B cell (primary cell): ENCODE data around the gene KCND3. TPM values are rescaled to one million over a fixed set of nuclear protein-coding genes. Genes with fewer than 3 reads are reported as not detected.
"Not testable (repeated sequence)": the region's sequence is repeated elsewhere in the genome, so short reads cannot be mapped to it uniquely, and the experiment has no call there.

Experiments
- ATAC-seq: fragments of 200-7000 bp; cut with Tn5 transposase; one replicate; pipeline ENCODE4 v1.10.0; 2021; ENCODE audit warnings: low read depth, mild to moderate bottlenecking, moderate number of reproducible peaks, moderate library complexity
- CTCF ChIA-PET: fragments of 350-600 bp; sonication (Branson Sonifier 250); formaldehyde crosslinking; loops from one replicate; lab custom pipeline; 2021; ENCODE audit warnings: antibody characterized with exemption, inconsistent platforms; lab: Charles Lee
- POLR2A ChIA-PET: fragments of 350-600 bp; sonication (Branson Sonifier 250); formaldehyde crosslinking; loops from one replicate; lab custom pipeline; 2021; ENCODE audit warnings: antibody characterized with exemption; lab: Charles Lee
- DNase-seq: peaks from one replicate; pipeline ENCODE4 v3.0.0; 2013
- H2AFZ ChIP-seq: 2 replicates; pipeline ENCODE4 v1.6.1; 2012; ENCODE audit warnings: mild to moderate bottlenecking, low read depth, low read length; ENCODE audit not compliant: insufficient read depth, poor library complexity, severe bottlenecking
- H3K27ac ChIP-seq, 2 donors: 1 replicate in 1 of 2; 2 replicates in 1 of 2; pipeline ENCODE4 v1.5.1; 2012 to 2013; ENCODE audit warnings: low read length in 2 of 2, mild to moderate bottlenecking in 2 of 2, moderate library complexity in 1 of 2
- H3K27me3 ChIP-seq, 4 experiments: fragments of 200-600 bp in 1 of 4; sonication (generic) in 1 of 4; replicated peaks in 1 of 4; 1 replicate in 2 of 4; 2 replicates in 2 of 4; pipeline versions ENCODE4 v1.6.1 to v1.7.0; 2013 to 2016; ENCODE audit warnings: low read length in 3 of 4, mild to moderate bottlenecking in 2 of 4, mixed read lengths in 1 of 4, moderate library complexity in 1 of 4; ENCODE audit not compliant: insufficient read depth in 4 of 4, control insufficient read depth in 3 of 4; ENCODE audit errors: control extremely low read depth in 1 of 4
- H3K36me3 ChIP-seq, 2 experiments: replicated peaks in 1 of 2; 1 replicate in 1 of 2; 2 replicates in 1 of 2; pipeline versions ENCODE4 v1.6.1 to v1.7.1; 2013; ENCODE audit warnings: low read length in 1 of 2; ENCODE audit not compliant: insufficient read depth in 2 of 2, control insufficient read depth in 1 of 2; ENCODE audit errors: control extremely low read depth in 1 of 2, extremely low read depth in 1 of 2
- H3K4me1 ChIP-seq, 2 donors: fragments of 200-600 bp in 1 of 2; sonication (generic) in 1 of 2; 1 replicate in 1 of 2; 2 replicates in 1 of 2; pipeline versions ENCODE4 v1.5.1 to v1.6.1; 2013 to 2017; ENCODE audit warnings: low read length in 2 of 2; ENCODE audit not compliant: control insufficient read depth in 2 of 2, insufficient read depth in 2 of 2
- H3K4me2 ChIP-seq: replicated peaks from 2 replicates; pipeline ENCODE3; 2012; ENCODE audit warnings: mild to moderate bottlenecking, low read depth, low read length; ENCODE audit not compliant: poor library complexity, severe bottlenecking
- H3K4me3 ChIP-seq, 5 experiments: fragments of 200-600 bp in 1 of 5; sonication (generic) in 1 of 5; 1 replicate in 3 of 5; 2 replicates in 2 of 5; pipeline versions ENCODE4 v1.5.1 to v1.7.0; 2011 to 2016; ENCODE audit warnings: low read length in 4 of 5, mild to moderate bottlenecking in 4 of 5, low read depth in 2 of 5, control low read depth in 1 of 5, moderate library complexity in 1 of 5; ENCODE audit not compliant: insufficient read depth in 1 of 5; ENCODE audit errors: control extremely low read depth in 1 of 5, extremely low read depth in 1 of 5
- H3K79me2 ChIP-seq: fragments of 200-600 bp; sonication (generic); one replicate; pipeline ENCODE4 v1.6.0; 2016; ENCODE audit warnings: low read length; ENCODE audit not compliant: control insufficient read depth, insufficient read depth
- H3K9ac ChIP-seq: fragments of 200-600 bp; sonication (generic); 2 replicates; pipeline ENCODE4 v1.6.1; 2017; ENCODE audit warnings: mild to moderate bottlenecking, low read length, moderate library complexity
- H3K9me3 ChIP-seq, 3 donors: one replicate each; pipeline versions ENCODE4 v1.6.1 to v1.7.1; 2013; ENCODE audit warnings: low read length in 2 of 3; ENCODE audit not compliant: control insufficient read depth in 2 of 3, insufficient read depth in 1 of 3; ENCODE audit errors: control extremely low read depth in 1 of 3
- H4K20me1 ChIP-seq: 2 replicates; pipeline ENCODE4 v1.6.0; 2012; ENCODE audit warnings: mild to moderate bottlenecking, low read length; ENCODE audit not compliant: insufficient read depth, control insufficient read depth, poor library complexity, severe bottlenecking
- H3K27ac Mint-ChIP-seq: one replicate; pipeline ENCODE4 v1.8.0; 2021; ENCODE audit warnings: mixed read lengths
- H3K27me3 Mint-ChIP-seq: one replicate; pipeline ENCODE4 v1.8.0; 2021; ENCODE audit warnings: mixed read lengths
- H3K4me1 Mint-ChIP-seq: one replicate; pipeline ENCODE4 v1.8.0; 2021; ENCODE audit warnings: mixed read lengths
- H3K4me3 Mint-ChIP-seq: one replicate; pipeline ENCODE4 v1.8.0; 2021; ENCODE audit warnings: mixed read lengths
- H3K9me3 Mint-ChIP-seq: one replicate; pipeline ENCODE4 v1.8.0; 2022; ENCODE audit warnings: mixed read lengths; ENCODE audit not compliant: insufficient read depth
- EZH2 ChIP-seq: IDR thresholded peaks from 2 replicates; pipeline ENCODE4 v1.6.1; 2012; ENCODE audit warnings: borderline replicate concordance, low read depth, mild to moderate bottlenecking, moderate library complexity, low read length; ENCODE audit not compliant: insufficient read depth, poor library complexity, severe bottlenecking
- WGBS: methylation state at CpG from one replicate; pipeline ENCODE4 v1.1.5; 2013; ENCODE audit warnings: missing lambda C conversion rate; ENCODE audit not compliant: insufficient coverage; 5-methylcytosine and 5-hydroxymethylcytosine counted together
- intact Hi-C: fragments of 100-400 bp; cut with micrococcal nuclease; formaldehyde crosslinking; loops from one replicate; pipeline ENCODE4 v1.10.0; 2022
- polyA plus RNA-seq: library from polyadenylated mRNA; depleted of rRNA; stranded (reverse); fragments of >200 nt; gene quantifications from 2 replicates; pipeline ENCODE4 v1.2.3, GENCODE V29; 2012
- total RNA-seq, 2 donors: library from RNA; stranded (reverse); fragments of 120-200 nt in 1 of 2; gene quantifications; 1 replicate in 1 of 2; 2 replicates in 1 of 2; pipeline versions ENCODE4 v1.2.3 to v1.2.4, GENCODE V29; 2013 to 2022
- TF ChIP-seq, protein P1 (sequence below): fragments of 200-600 bp; IDR thresholded peaks from one replicate; pipeline ENCODE4 v1.8.0; 2022; ENCODE audit warnings: antibody characterized with exemption, mild to moderate bottlenecking

KCND3 gene
- total and polyA plus RNA-seq, 2 donors (not counting 1 experiment from before 2014, with no cell fraction given): 0.07 TPM; not detected in 1

DNA sequence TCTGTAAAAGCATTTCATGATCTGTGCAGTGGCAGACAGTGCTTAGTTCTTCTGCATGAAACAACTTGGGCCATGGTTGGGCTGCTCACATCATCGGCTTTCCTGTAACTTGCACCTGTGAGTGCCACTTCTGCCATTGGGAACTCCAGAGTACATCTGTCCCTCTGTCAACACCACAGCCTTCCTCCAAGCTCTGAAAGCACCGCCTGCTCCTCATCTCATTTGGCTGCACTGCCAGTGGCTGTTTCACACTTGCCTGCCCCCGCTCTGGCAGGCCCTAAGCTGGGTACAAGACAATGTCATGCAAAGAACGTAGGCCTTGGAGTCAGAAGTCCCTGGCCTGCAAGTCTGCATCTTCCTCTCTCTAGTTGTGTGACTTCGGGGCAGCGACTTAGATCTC, 187.4 kb downstream of the KCND3 start:
- Mint-ChIP-seq H3K27ac (no peak overlapping the region), H3K9me3 (no peaks in the 10 kb centered on the region), H3K4me1 (peaks cover 29% of the 10 kb centered on the region), H3K27me3 (no peaks in the 10 kb centered on the region), H3K4me3 (no peak overlapping the region)
- no peak for ATAC-seq
- no peaks in the 10 kb centered on the region for H3K79me2 ChIP-seq
- peaks cover 21 to 26% of the 10 kb centered on the region in 2 donors for H3K4me1 ChIP-seq
- POLR2A ChIA-PET: no interaction called here
- intact Hi-C loops: no loop called here
- DNase-seq: no peak
- no peaks in the 10 kb centered on the region for H3K36me3 ChIP-seq
- H3K27me3 ChIP-seq: peaks cover 0 to 6% (median 3%) of the 10 kb centered on the region in 4 experiments
- CTCF ChIA-PET: interaction anchor here (1.3 kb wide), 1 partner anchor 11 kb away, joined by 4 read pairs; no protein-coding TSS in a partner anchor
- WGBS: 85% methylated on average over 4 of the region's 6 CpGs
- H4K20me1 ChIP-seq: no peaks in the 10 kb centered on the region
- H3K4me3 ChIP-seq: no peak overlapping the region
- H3K4me2 ChIP-seq: no peak overlapping the region
- H3K9ac ChIP-seq: no peak overlapping the region
- H3K9me3 ChIP-seq: peaks cover 0 to 11% (median 0%) of the 10 kb centered on the region in 3 donors
- TF ChIP-seq EZH2: no peak
- TF ChIP-seq, protein P1, sequence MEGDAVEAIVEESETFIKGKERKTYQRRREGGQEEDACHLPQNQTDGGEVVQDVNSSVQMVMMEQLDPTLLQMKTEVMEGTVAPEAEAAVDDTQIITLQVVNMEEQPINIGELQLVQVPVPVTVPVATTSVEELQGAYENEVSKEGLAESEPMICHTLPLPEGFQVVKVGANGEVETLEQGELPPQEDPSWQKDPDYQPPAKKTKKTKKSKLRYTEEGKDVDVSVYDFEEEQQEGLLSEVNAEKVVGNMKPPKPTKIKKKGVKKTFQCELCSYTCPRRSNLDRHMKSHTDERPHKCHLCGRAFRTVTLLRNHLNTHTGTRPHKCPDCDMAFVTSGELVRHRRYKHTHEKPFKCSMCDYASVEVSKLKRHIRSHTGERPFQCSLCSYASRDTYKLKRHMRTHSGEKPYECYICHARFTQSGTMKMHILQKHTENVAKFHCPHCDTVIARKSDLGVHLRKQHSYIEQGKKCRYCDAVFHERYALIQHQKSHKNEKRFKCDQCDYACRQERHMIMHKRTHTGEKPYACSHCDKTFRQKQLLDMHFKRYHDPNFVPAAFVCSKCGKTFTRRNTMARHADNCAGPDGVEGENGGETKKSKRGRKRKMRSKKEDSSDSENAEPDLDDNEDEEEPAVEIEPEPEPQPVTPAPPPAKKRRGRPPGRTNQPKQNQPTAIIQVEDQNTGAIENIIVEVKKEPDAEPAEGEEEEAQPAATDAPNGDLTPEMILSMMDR: no peak
- no peak overlapping the region for H3K27ac ChIP-seq
- no peak overlapping the region for H2AFZ ChIP-seq

DNA sequence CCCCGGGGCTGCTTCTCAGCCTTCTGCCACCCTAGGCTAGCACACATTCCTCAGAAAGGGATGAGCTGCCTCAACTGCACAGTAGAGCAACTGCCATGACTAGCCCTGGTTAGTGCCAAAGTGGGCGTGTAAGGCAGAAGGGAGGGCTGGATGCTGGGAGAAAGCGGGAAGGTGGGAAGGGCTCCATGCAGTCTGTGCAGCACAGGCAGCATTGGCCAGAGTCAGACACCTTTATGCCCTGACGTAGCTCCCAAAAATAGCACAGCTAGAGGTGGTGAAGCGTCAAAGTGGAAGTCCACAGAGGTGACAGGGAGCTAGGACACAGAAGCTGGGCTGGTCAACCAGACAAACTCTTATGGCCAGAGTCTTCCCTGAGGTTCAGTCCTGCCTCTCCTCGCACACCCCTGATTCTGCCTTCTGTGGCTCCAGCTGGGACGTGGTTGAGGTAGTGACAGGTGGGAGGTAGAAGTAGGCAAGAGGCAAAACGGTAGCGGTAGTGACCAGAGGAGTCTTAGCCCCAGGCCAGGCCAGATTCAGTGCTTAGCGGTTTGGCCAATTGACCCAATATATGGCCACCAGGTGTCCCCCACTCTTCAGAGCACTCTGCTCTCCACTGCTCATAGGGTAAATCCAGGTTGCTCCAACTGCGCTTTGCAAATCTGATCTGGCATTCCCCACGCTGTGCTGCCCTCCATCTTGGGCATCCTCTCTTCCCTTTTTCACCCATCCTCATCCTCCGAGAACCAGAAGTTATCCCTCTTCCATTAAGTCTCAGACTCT, 188.2 kb downstream of the KCND3 start:
- H3K4me1 Mint-ChIP-seq: peaks cover 21% of the 10 kb centered on the region
- WGBS: 90% methylated on average over 11 of the region's 13 CpGs
- peaks cover 0 to 6% (median 3%) of the 10 kb centered on the region in 4 experiments for H3K27me3 ChIP-seq
- no peak overlapping the region for H3K27ac Mint-ChIP-seq
- no peaks in the 10 kb centered on the region for H3K79me2 ChIP-seq
- no peak overlapping the region for H3K4me2 ChIP-seq
- no peak overlapping the region for H2AFZ ChIP-seq
- no peaks in the 10 kb centered on the region for H3K9me3 Mint-ChIP-seq
- ChIA-PET CTCF (interaction anchor here (0.8 to 1.3 kb wide), 3 partner anchors 12 to 186 kb away, joined by 3 to 4 read pairs (median 3); no protein-coding TSS in a partner anchor), POLR2A (no interaction called here)
- H3K4me1 ChIP-seq: peaks cover 12 to 18% of the 10 kb centered on the region in 2 donors
- no peak overlapping the region for H3K9ac ChIP-seq
- H3K27ac ChIP-seq: no peak overlapping the region
- DNase-seq: no peak
- ATAC-seq: no peak
- peaks cover 0 to 11% (median 0%) of the 10 kb centered on the region in 3 donors for H3K9me3 ChIP-seq
- H4K20me1 ChIP-seq: no peaks in the 10 kb centered on the region
- H3K4me3 ChIP-seq: no peak overlapping the region
- H3K27me3 Mint-ChIP-seq: no peaks in the 10 kb centered on the region
- no peak for TF ChIP-seq EZH2
- TF ChIP-seq, protein P1: no peak
- H3K4me3 Mint-ChIP-seq: no peak overlapping the region
- intact Hi-C loops: no loop called here
- no peaks in the 10 kb centered on the region for H3K36me3 ChIP-seq

DNA sequence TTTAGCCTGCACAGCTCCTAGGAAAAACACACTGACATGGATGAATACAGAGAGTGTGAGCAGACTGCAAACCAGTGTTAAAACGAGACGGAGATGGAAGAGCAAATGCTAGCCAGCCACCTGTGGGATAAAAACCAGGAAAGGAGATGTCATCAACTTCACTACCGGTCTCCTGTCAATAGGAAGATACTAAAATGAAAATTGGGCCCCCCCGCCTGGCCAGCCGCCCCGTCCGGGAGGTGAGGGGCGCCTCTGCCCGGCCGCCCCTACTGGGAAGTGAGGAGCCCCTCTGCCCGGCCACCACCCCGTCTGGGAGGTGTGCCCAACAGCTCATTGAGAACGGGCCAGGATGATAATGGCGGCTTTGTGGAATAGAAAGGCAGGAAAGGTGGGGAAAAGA, 189.7 kb downstream of the KCND3 start:
- H3K36me3 ChIP-seq, H2AFZ ChIP-seq, H3K27me3 ChIP-seq, H3K9me3 ChIP-seq, H3K4me3 ChIP-seq, H3K9ac ChIP-seq, intact Hi-C loops, H3K79me2 ChIP-seq, DNase-seq, H3K9me3 Mint-ChIP-seq, H4K20me1 ChIP-seq, POLR2A ChIA-PET, CTCF ChIA-PET, H3K4me1 Mint-ChIP-seq, H3K27ac Mint-ChIP-seq, H3K4me3 Mint-ChIP-seq, H3K27ac ChIP-seq, H3K4me2 ChIP-seq, ATAC-seq, H3K27me3 Mint-ChIP-seq, H3K4me1 ChIP-seq: not testable (repeated sequence)
- WGBS: 75% methylated on average over 2 of the region's 14 CpGs
